Activated T-cell treated with anti-CD3 and anti-CD28 coated beads, Interleukin-2, amount 50 U/mL, for 72 hours (primary cell): ENCODE measurements around the gene ERC2. TPM values are rescaled to one million over a fixed set of nuclear protein-coding genes. Genes with fewer than 3 reads are reported as not detected.

ENCODE experiments used
- ATAC-seq, 2 donors: fragments of 150-1000 bp; cut with Tn5 transposase; replicated peaks in 1 of 2; 2 replicates each; pipeline ENCODE4 v1.10.0; 2021; ENCODE audit warnings: moderate library complexity in 2 of 2, mild to moderate bottlenecking in 1 of 2
- DNase-seq, 2 donors: peaks; one replicate each; pipeline ENCODE4 v3.0.0; 2021 to 2022; ENCODE audit warnings: mixed read lengths in 1 of 2
- H3K27ac Mint-ChIP-seq: one replicate; pipeline ENCODE4 v1.8.0; 2022; ENCODE audit warnings: mild to moderate bottlenecking, moderate library complexity, mixed read lengths
- H3K27me3 Mint-ChIP-seq: one replicate; pipeline ENCODE4 v1.8.0; 2022; ENCODE audit warnings: low read depth, mixed read lengths
- H3K36me3 Mint-ChIP-seq, 2 donors: one replicate each; pipeline ENCODE4 v1.8.0; 2022; ENCODE audit warnings: mixed read lengths in 2 of 2, mild to moderate bottlenecking in 1 of 2; ENCODE audit not compliant: insufficient read depth in 2 of 2
- H3K4me1 Mint-ChIP-seq: one replicate; pipeline ENCODE4 v1.8.0; 2022; ENCODE audit warnings: low read depth, mixed read lengths
- H3K4me3 Mint-ChIP-seq, 2 donors: one replicate each; pipeline ENCODE4 v1.8.0; 2022; ENCODE audit warnings: mild to moderate bottlenecking in 2 of 2, mixed read lengths in 2 of 2, moderate library complexity in 2 of 2
- H3K9me3 Mint-ChIP-seq, 2 donors: one replicate each; pipeline ENCODE4 v1.8.0; 2022; ENCODE audit warnings: mixed read lengths in 2 of 2
- total RNA-seq, 2 donors: library from RNA; stranded (reverse); gene quantifications; one replicate each; pipeline ENCODE4 v1.2.3, GENCODE V29; 2022

Gene ERC2
- total RNA-seq, 2 donors from 2014 or later: 0.19 to 0.35 TPM

- H3K4me1 Mint-ChIP-seq: no peaks in the 10 kb centered on the region
- no peak for ATAC-seq
- H3K27me3 Mint-ChIP-seq: no peaks in the 10 kb centered on the region
- DNase-seq: no peak
- no peaks in the 10 kb centered on the region for H3K36me3 Mint-ChIP-seq
- peaks cover 0 to 4% of the 10 kb centered on the region in 2 donors for H3K9me3 Mint-ChIP-seq
- no peak overlapping the region for H3K4me3 Mint-ChIP-seq
- H3K27ac Mint-ChIP-seq: no peak overlapping the region
Measured at GRCh38 chr3:55934771-55935170, 533.5 kb downstream of the ERC2 start.

- H3K9me3 Mint-ChIP-seq: peaks cover 1 to 4% of the 10 kb centered on the region in 2 donors
- no peaks in the 10 kb centered on the region for H3K4me1 Mint-ChIP-seq
- H3K27ac Mint-ChIP-seq: no peak overlapping the region
- ATAC-seq (no peak), DNase-seq (no peak)
- no peak overlapping the region for H3K4me3 Mint-ChIP-seq
- no peaks in the 10 kb centered on the region for H3K27me3 Mint-ChIP-seq
- no peaks in the 10 kb centered on the region for H3K36me3 Mint-ChIP-seq
Measured at GRCh38 chr3:55929154-55929869, 539.0 kb downstream of the ERC2 start.

GRCh38 chr3:55923626-55924025 is 544.6 kb downstream of the ERC2 start:
- Mint-ChIP-seq H3K4me1 (no peaks in the 10 kb centered on the region), H3K4me3 (no peak overlapping the region), H3K9me3 (peaks cover 1% of the 10 kb centered on the region in 2 donors), H3K27me3 (peaks cover 9% of the 10 kb centered on the region), H3K27ac (no peak overlapping the region), H3K36me3 (no peaks in the 10 kb centered on the region)
- no peak for DNase-seq
- no peak for ATAC-seq

GRCh38 chr3:55923207-55923606 is 545.1 kb downstream of the ERC2 start:
- no peak overlapping the region for H3K4me3 Mint-ChIP-seq
- H3K4me1 Mint-ChIP-seq: no peaks in the 10 kb centered on the region
- H3K36me3 Mint-ChIP-seq: no peaks in the 10 kb centered on the region
- H3K9me3 Mint-ChIP-seq: peaks cover 1% of the 10 kb centered on the region in 2 donors
- H3K27ac Mint-ChIP-seq: no peak overlapping the region
- H3K27me3 Mint-ChIP-seq: peaks cover 9% of the 10 kb centered on the region
- DNase-seq: no peak
- ATAC-seq: no peak

GRCh38 chr3:55912880-55913279 is 555.4 kb downstream of the ERC2 start:
- Mint-ChIP-seq H3K36me3 (no peaks in the 10 kb centered on the region), H3K4me3 (no peak overlapping the region), H3K4me1 (no peaks in the 10 kb centered on the region), H3K27me3 (peaks cover 6% of the 10 kb centered on the region), H3K27ac (no peak overlapping the region), H3K9me3 (peaks cover 0 to 4% of the 10 kb centered on the region in 2 donors)
- ATAC-seq: no peak
- no peak for DNase-seq

GRCh38 chr3:55911266-55911665 is 557.0 kb downstream of the ERC2 start:
- Mint-ChIP-seq H3K27me3 (peaks cover 6% of the 10 kb centered on the region), H3K27ac (no peak overlapping the region), H3K4me3 (no peak overlapping the region), H3K36me3 (no peaks in the 10 kb centered on the region), H3K9me3 (peaks cover 0 to 4% of the 10 kb centered on the region in 2 donors), H3K4me1 (no peaks in the 10 kb centered on the region)
- ATAC-seq: no peak
- DNase-seq: no peak

- Mint-ChIP-seq H3K4me3 (no peak overlapping the region), H3K36me3 (no peaks in the 10 kb centered on the region), H3K27ac (no peak overlapping the region), H3K4me1 (no peaks in the 10 kb centered on the region), H3K9me3 (peaks cover 0 to 5% of the 10 kb centered on the region in 2 donors), H3K27me3 (peaks cover 6% of the 10 kb centered on the region)
- no peak for DNase-seq
- ATAC-seq: no peak
Measured at GRCh38 chr3:55910543-55910942, 557.7 kb downstream of the ERC2 start.

- Mint-ChIP-seq H3K36me3 (no peaks in the 10 kb centered on the region), H3K4me3 (no peak overlapping the region), H3K27ac (no peak overlapping the region), H3K27me3 (peaks cover under 1% of the 10 kb centered on the region), H3K9me3 (peaks cover 0 to 2% of the 10 kb centered on the region in 2 donors), H3K4me1 (no peaks in the 10 kb centered on the region)
- ATAC-seq (no peak), DNase-seq (no peak)
Measured at GRCh38 chr3:55909373-55909772, 558.9 kb downstream of the ERC2 start.

- H3K4me1 Mint-ChIP-seq: no peaks in the 10 kb centered on the region
- H3K4me3 Mint-ChIP-seq: no peak overlapping the region
- no peak overlapping the region for H3K27ac Mint-ChIP-seq
- H3K36me3 Mint-ChIP-seq: no peaks in the 10 kb centered on the region
- ATAC-seq: no peak
- DNase-seq: no peak
- no peaks in the 10 kb centered on the region for H3K27me3 Mint-ChIP-seq
- peaks cover 0 to 2% of the 10 kb centered on the region in 2 donors for H3K9me3 Mint-ChIP-seq
Measured at GRCh38 chr3:55907616-55908015, 560.7 kb downstream of the ERC2 start.

GRCh38 chr3:55906896-55907295 is 561.4 kb downstream of the ERC2 start:
- no peak for ATAC-seq
- no peaks in the 10 kb centered on the region for H3K27me3 Mint-ChIP-seq
- H3K4me1 Mint-ChIP-seq: no peaks in the 10 kb centered on the region
- H3K4me3 Mint-ChIP-seq: no peak overlapping the region
- DNase-seq: no peak
- no peaks in the 10 kb centered on the region for H3K36me3 Mint-ChIP-seq
- peaks cover 0 to 2% of the 10 kb centered on the region in 2 donors for H3K9me3 Mint-ChIP-seq
- no peak overlapping the region for H3K27ac Mint-ChIP-seq

GRCh38 chr3:55904716-55905115 is 563.6 kb downstream of the ERC2 start:
- H3K4me1 Mint-ChIP-seq: no peaks in the 10 kb centered on the region
- H3K4me3 Mint-ChIP-seq: no peak overlapping the region
- H3K9me3 Mint-ChIP-seq: peaks cover 0 to 2% of the 10 kb centered on the region in 2 donors
- ATAC-seq (no peak), DNase-seq (no peak)
- no peaks in the 10 kb centered on the region for H3K27me3 Mint-ChIP-seq
- H3K36me3 Mint-ChIP-seq: no peaks in the 10 kb centered on the region
- no peak overlapping the region for H3K27ac Mint-ChIP-seq

GRCh38 chr3:55903680-55904079 is 564.6 kb downstream of the ERC2 start:
- no peak overlapping the region for H3K27ac Mint-ChIP-seq
- H3K4me3 Mint-ChIP-seq: no peak overlapping the region
- no peaks in the 10 kb centered on the region for H3K27me3 Mint-ChIP-seq
- ATAC-seq (no peak), DNase-seq (no peak)
- peaks cover 0 to 2% of the 10 kb centered on the region in 2 donors for H3K9me3 Mint-ChIP-seq
- no peaks in the 10 kb centered on the region for H3K36me3 Mint-ChIP-seq
- no peaks in the 10 kb centered on the region for H3K4me1 Mint-ChIP-seq

- H3K4me3 Mint-ChIP-seq: no peak overlapping the region
- no peaks in the 10 kb centered on the region for H3K36me3 Mint-ChIP-seq
- DNase-seq: no peak
- no peak overlapping the region for H3K27ac Mint-ChIP-seq
- H3K9me3 Mint-ChIP-seq: peaks cover 0 to 2% of the 10 kb centered on the region in 2 donors
- no peak for ATAC-seq
- H3K4me1 Mint-ChIP-seq: no peaks in the 10 kb centered on the region
- H3K27me3 Mint-ChIP-seq: no peaks in the 10 kb centered on the region
Measured at GRCh38 chr3:55902221-55902900, 565.9 kb downstream of the ERC2 start.
